HepG2 (cell line): ENCODE data around the gene DNAAF1. TPM values are rescaled to one million over a fixed set of nuclear protein-coding genes. Genes with fewer than 3 reads are reported as not detected.

Source experiments
- ATAC-seq: fragments of 200-7000 bp; cut with Tn5 transposase; 3 replicates; pipeline ENCODE4 v1.9.1; 2020; ENCODE audit warnings: mild to moderate bottlenecking, moderate library complexity
- BruUV-seq: library from RNA; stranded (reverse); fragments of 400-500 nt; replicated peaks from 2 replicates; lab custom pipeline; 2021; lab: Mats Ljungman, UMichigan
- CTCF ChIA-PET: fragments of 300-600 bp; formaldehyde crosslinking; extraction: SDS; loops from one replicate; lab custom pipeline; 2021; ENCODE audit warnings: low total read pairs, inconsistent platforms, low intra/inter-chr PET ratio; lab: Yijun Ruan, JAX
- POLR2A ChIA-PET: fragments of 350-600 bp; sonication (Branson Sonifier 250); formaldehyde crosslinking; loops from one replicate; lab custom pipeline; 2020; ENCODE audit warnings: antibody characterized with exemption, inconsistent platforms; lab: Yijun Ruan, JAX
- DNase-seq: peaks from one replicate; pipeline ENCODE4 v3.0.0-alpha.2; 2015; ENCODE audit warnings: low spot score
- FAIRE-seq: peaks from 3 replicates; lab custom pipeline; 2011; peaks lifted over from hg19 to GRCh38; lab: Jason Lieb, UNC
- H2AFZ ChIP-seq: one replicate; pipeline ENCODE4 v1.6.1; 2011; ENCODE audit warnings: low read length, inconsistent platforms
- H3K27ac ChIP-seq: fragments of 300-600 bp; 3 replicates; pipeline ENCODE4 v1.8.0; 2011; ENCODE audit warnings: mixed run types, mild to moderate bottlenecking, mixed read lengths, low read length, inconsistent platforms; ENCODE audit not compliant: insufficient read depth; ENCODE audit errors: extremely low read length
- H3K27me3 ChIP-seq, 2 experiments: fragments of 200-600 bp in 1 of 2; 2 replicates in 1 of 2; 3 replicates in 1 of 2; pipeline versions ENCODE4 v1.6.0 to v1.8.0; 2011; ENCODE audit warnings: low read length in 2 of 2, mild to moderate bottlenecking in 2 of 2, moderate library complexity in 2 of 2, inconsistent platforms in 1 of 2; ENCODE audit not compliant: insufficient read depth in 2 of 2, control insufficient read depth in 1 of 2
- H3K36me3 ChIP-seq, 2 experiments: fragments of 200-600 bp in 1 of 2; replicated peaks in 1 of 2; 2 replicates in 1 of 2; 3 replicates in 1 of 2; pipeline versions ENCODE4 v1.5.1 to v1.8.0; 2011; ENCODE audit warnings: low read length in 2 of 2, inconsistent platforms in 1 of 2; ENCODE audit not compliant: insufficient read depth in 2 of 2, control insufficient read depth in 1 of 2
- H3K4me1 ChIP-seq: 2 replicates; pipeline ENCODE4 v1.5.1; 2012; ENCODE audit warnings: low read length, inconsistent platforms; ENCODE audit not compliant: insufficient read depth
- H3K4me2 ChIP-seq: 2 replicates; pipeline ENCODE4 v1.6.0; 2011; ENCODE audit warnings: low read depth, low read length, inconsistent platforms
- H3K4me3 ChIP-seq, 3 experiments: fragments of 200-600 bp in 1 of 3; sonication (generic), shearing (Covaris generic) in 1 of 3; replicated peaks in 1 of 3; 2 replicates each; pipeline ENCODE4 v1.5.1; 2011 to 2016; ENCODE audit warnings: low read length in 3 of 3, inconsistent platforms in 2 of 3, low read depth in 2 of 3, mild to moderate bottlenecking in 2 of 3, control low read depth in 1 of 3, mixed read lengths in 1 of 3; ENCODE audit not compliant: insufficient read depth in 1 of 3
- H3K79me2 ChIP-seq: one replicate; pipeline ENCODE4 v1.6.1; 2011; ENCODE audit warnings: low read length, inconsistent platforms; ENCODE audit not compliant: insufficient read depth
- H3K9ac ChIP-seq: 2 replicates; pipeline ENCODE4 v1.6.0; 2011; ENCODE audit warnings: mild to moderate bottlenecking, low read depth, low read length, inconsistent platforms; ENCODE audit not compliant: insufficient read depth
- H3K9me3 ChIP-seq: 2 replicates; pipeline ENCODE4 v1.5.1; 2012; ENCODE audit warnings: mild to moderate bottlenecking, low read length
- H4K20me1 ChIP-seq: 2 replicates; pipeline ENCODE4 v1.6.0; 2011; ENCODE audit warnings: inconsistent platforms, mild to moderate bottlenecking, low read length, moderate library complexity; ENCODE audit not compliant: insufficient read depth
- HMGXB3 ChIP-seq: sonication (generic); formaldehyde crosslinking; IDR thresholded peaks from 2 replicates; pipeline ENCODE4 v1.4.0; 2020; ENCODE audit warnings: missing genetic modification reagents, borderline replicate concordance
- MZF1 ChIP-seq: sonication (generic); formaldehyde crosslinking; IDR thresholded peaks from 2 replicates; pipeline ENCODE4 v1.8.1; 2023; ENCODE audit warnings: mild to moderate bottlenecking, missing genetic modification reagents, borderline replicate concordance
- SCMH1 ChIP-seq: sonication (generic); formaldehyde crosslinking; IDR thresholded peaks from 2 replicates; pipeline ENCODE4 v1.9.0; 2021; ENCODE audit warnings: missing genetic modification reagents, mild to moderate bottlenecking, borderline replicate concordance
- ZNF333 ChIP-seq: sonication (generic); formaldehyde crosslinking; IDR thresholded peaks from 2 replicates; pipeline ENCODE4 v1.4.0; 2020; ENCODE audit warnings: mild to moderate bottlenecking, missing genetic modification reagents, borderline replicate concordance
- ZNF382 ChIP-seq: sonication (generic); formaldehyde crosslinking; IDR thresholded peaks from 2 replicates; pipeline ENCODE4 v1.5.0; 2020; ENCODE audit warnings: missing genetic modification reagents, mild to moderate bottlenecking, borderline replicate concordance
- ZNF761 ChIP-seq: sonication (generic); formaldehyde crosslinking; conservative IDR thresholded peaks from 2 replicates; pipeline ENCODE4 v1.4.0; 2020; ENCODE audit warnings: mild to moderate bottlenecking, missing genetic modification reagents
- WGBS: methylation state at CpG from one replicate; pipeline ENCODE4 v1.1.6; 2017; ENCODE audit warnings: low lambda C conversion rate; 5-methylcytosine and 5-hydroxymethylcytosine counted together
- in situ Hi-C: cut with HindIII; loops from 2 replicates; pipeline ENCODE4 v1.10.0; 2017; ENCODE audit warnings: low pct_unique_long_range_greater_than_20kb; ENCODE audit not compliant: extremely low pct_ligation_motif_present
- intact Hi-C: fragments of 100-400 bp; cut with micrococcal nuclease; formaldehyde crosslinking; loops from one replicate; pipeline ENCODE4 v1.10.0; 2022; ENCODE audit not compliant: unreplicated experiment
- polyA plus RNA-seq, 8 experiments: library from polyadenylated mRNA; depleted of rRNA in 3 of 8; stranded (reverse) in 7 of 8; unstranded in 1 of 8; fragments of >200 nt; fragmentation: Illumina TruSeq in 4 of 8; extraction: Trizol in 4 of 8; gene quantifications; 2 replicates each; pipeline versions ENCODE4 v1.2.1 to v1.2.3, GENCODE V29; 2011 to 2016; ENCODE audit warnings: low read depth in 4 of 8, missing spikeins in 1 of 8, mixed read lengths in 1 of 8; ENCODE audit not compliant: insufficient read depth in 1 of 8
- total RNA-seq, 5 experiments: library from RNA; depleted of rRNA; stranded (reverse); fragments of >200 nt; fragmentation: Illumina TruSeq; extraction: Trizol; gene quantifications; 2 replicates each; pipeline ENCODE4 v1.2.3, GENCODE V29; 2016; ENCODE audit warnings: low read depth in 1 of 5

The DNAAF1 gene
- total and polyA plus RNA-seq, 2 of the 13 experiments (the other 11 are each of a cell fraction or from before 2014, with no cell fraction given) = 0.04 TPM; not detected in 1

GRCh38 chr16:84207251-84207650 lies 62.1 kb downstream of the DNAAF1 start:
- in situ Hi-C loops = no loop called here
- intact Hi-C loops = no loop called here
- Histone ChIP-seq H3K9ac (no peak overlapping the region), H4K20me1 (no peaks in the 10 kb centered on the region), H3K79me2 (no peaks in the 10 kb centered on the region), H3K4me3 (no peak overlapping the region), H3K27ac (no peak overlapping the region), H2AFZ (no peak overlapping the region), H3K4me1 (no peaks in the 10 kb centered on the region), H3K36me3 (no peaks in the 10 kb centered on the region), H3K9me3 (no peaks in the 10 kb centered on the region), H3K27me3 (peaks cover 15 to 32% of the 10 kb centered on the region in 2 experiments; a peak in 4 of 5 replicates), H3K4me2 (no peak overlapping the region)
- FAIRE-seq (no peak), ATAC-seq (no peak; the same call in 2 of the 3 replicates), DNase-seq (no peak)
- BruUV-seq = no TSS peak
- POLR2A ChIA-PET = no interaction called here
- CTCF ChIA-PET = no interaction called here
- TF ChIP-seq SCMH1 (CRISPR knock-in tag) (no peak), MZF1 (CRISPR knock-in tag) (no peak), ZNF382 (CRISPR knock-in tag) (no peak), HMGXB3 (CRISPR knock-in tag) (no peak), ZNF761 (no peak), ZNF333 (CRISPR knock-in tag) (no peak)
- 16% methylated on average over 6 of the region's 6 CpGs for WGBS
